GM20431 (cell line): Measurements from ENCODE around the gene EIF5AL1.
"Not testable (repeated sequence)": the region's sequence is repeated elsewhere in the genome, so short reads cannot be mapped to it uniquely, and the experiment has no call there.

Source experiments
- in situ Hi-C: fragments of 300-500 bp; cut with MseI, MboI; formaldehyde crosslinking; loops from one replicate; pipeline ENCODE4 v1.15.0; 2020; ENCODE audit warnings: low sequenced_read_pairs; ENCODE audit not compliant: unreplicated experiment

The EIF5AL1 gene

DNA sequence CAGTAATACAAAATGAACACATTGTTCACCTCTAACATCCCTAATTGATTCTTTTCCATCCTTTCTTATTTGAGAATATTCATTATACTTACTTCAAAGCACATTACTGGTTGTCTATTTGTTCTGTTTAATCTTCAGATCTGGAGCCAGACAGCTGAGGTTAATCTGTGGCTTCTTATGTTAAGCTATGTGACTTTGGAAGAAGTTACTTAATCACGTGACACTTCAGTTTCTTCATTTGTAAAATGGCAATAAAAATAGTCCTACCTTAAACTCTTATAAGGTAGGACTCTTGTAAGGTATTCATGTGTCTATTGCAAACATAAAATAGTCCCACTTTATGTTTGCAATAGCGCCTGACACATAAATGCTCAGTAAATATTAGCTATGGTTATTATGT, 34.8 kb downstream of the EIF5AL1 start:
- in situ Hi-C loops = loop anchor here (25.0 kb wide), 1 partner anchor 390 kb away; the partner anchor contains the start of gene SFTPD

DNA sequence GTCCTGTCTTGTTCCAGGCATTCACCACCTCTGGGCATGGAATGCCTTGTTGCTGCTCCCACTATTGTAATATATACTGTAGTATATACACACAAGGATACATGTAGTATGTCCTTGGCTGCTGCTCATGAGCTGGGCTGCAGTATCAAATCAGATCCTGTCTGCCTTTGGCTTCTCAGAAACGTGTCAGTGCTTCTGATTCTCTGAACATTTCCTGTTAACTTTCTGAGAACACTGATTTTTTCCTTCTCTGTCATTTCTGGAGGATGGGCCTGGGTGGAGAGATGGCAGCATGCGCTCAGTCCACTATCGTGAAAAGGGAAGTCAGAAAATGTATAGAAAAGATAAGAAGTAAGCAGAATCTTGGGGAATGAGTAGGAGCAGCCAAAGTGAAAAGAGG, 35.6 kb downstream of the EIF5AL1 start:
- in situ Hi-C loops = loop anchor here (25.0 kb wide), 1 partner anchor 389 kb away; the partner anchor contains the start of gene SFTPD

DNA sequence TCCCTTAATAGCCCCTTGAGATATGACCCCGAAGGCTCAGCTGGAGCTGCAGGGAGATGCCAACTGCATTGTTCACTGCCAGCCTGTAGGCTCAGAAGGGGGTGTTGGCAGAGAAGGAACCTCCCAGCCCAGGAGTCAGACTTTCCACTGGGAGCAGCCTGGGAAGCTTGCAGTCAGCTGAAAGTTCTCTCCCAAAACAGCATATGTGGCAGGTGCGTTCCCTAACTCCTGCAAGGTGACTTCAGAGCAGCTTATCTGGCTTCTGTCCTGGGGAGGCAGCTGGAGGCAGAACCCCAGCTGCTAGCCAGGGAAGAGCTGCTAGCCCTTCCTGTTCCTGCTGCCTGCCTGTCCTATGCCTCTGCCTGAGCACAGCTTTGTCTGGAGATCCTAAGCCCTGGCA, 39.8 kb downstream of the EIF5AL1 start:
- in situ Hi-C loops = no loop called here

DNA sequence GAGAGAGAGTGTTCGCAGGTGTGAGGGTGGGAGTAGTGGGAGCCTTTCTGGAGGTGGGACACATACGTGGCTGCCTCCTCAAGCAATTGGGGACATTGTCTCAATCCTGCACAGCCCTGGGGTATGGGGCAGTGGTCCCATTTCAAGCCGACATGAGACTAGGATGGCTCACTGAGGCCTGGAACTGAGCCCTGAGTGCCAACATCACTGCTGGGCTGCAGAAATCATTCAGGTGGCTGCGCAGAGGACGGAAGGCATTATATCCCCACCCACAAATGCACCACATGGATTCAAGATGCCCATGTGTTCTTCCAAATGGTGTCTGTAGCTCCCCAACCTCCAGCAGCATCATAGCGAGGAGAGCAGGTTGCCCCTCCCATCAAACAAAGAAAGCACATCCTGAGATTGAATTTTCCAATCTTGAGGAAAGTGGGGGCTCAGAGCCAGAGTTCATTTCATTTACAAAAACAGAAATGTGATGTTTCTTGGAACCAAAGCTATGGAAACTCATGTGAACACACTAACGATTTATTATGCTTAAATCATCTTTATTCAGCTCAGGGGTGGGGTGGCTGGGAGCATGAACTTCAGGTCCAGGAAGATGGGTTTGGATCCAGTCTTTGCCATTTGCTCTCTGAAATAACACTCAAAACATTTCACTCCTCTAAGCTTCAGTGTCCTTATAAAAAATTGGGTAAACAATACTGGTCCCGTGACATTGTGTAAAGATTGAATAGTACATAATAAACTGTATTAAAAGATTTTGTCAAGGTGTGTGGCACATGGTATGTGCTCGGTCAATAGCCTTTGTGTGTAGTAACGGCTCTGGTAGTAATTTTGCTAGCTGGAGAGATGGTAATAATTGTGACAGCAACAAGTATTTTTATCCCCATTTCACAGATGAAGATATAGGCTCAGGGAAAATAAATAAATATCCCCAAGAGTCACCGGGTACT, 43.3 kb downstream of the EIF5AL1 start:
- in situ Hi-C loops = no loop called here

DNA sequence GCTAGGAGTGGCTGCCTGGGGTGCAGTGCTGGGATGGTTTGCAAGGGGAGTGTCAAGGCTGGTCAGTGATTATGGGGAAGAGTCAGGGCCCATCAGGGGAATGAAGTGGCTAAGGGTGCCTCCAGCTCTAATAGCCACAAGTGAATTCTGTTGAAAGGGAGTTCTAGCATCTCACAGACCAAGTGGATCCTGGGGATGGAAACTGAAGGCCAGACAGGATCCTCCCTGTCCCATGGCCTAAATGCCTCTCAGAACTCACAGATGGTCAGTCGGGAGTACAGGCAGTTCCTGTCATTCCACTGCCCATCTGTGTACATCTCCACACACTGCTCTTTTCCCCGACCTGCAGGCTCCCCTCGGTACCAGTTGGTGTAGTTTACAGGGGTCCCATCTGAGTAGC, 44.6 kb downstream of the EIF5AL1 start:
- in situ Hi-C loops = not testable (repeated sequence)

DNA sequence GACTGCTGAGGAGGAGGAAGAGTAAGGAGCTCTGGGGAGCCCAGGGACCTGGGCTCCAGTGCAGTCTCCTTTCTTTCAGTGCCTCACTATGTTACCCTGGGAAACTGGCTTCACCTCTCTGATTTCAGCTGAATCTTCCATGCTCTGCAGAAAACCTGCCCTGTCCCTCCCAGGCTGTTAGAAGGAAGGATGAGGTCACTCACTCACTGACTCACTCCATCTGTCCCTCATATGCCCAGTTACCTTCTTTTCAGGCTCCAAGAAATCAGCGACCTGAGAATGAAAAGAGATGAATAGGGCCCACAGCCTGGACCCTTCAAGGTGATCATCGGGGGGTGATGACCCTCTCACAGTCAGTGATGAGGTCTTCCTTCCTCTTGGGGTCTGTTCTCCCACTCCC, 47.4 kb downstream of the EIF5AL1 start:
- in situ Hi-C loops = no loop called here

DNA sequence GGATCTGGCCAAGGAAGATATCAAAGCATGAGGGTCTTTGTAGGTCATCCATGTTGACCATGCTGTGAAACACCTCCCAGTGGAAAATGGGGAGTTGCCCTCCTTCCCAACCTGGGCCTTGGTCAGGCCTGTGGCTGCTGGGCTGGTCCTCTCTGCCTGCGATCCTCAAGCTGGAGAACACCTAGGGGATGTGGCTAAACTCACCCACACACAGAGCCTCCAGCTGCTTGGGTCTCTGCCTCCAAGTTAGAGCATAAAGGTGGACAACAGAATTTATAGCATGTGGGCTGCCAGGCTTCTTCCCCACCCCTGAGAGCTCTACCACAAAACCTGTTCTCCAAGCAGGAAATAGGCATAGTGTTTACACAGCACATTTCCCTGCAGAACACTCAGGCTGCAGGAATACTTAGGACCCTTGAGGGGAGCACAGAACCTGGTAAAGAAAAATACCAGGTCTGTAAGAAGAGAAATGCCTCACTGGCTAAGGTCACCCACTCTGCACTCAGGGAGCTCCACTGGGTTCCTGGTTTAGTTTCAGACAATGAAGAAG, 47.9 kb downstream of the EIF5AL1 start, which contains the start of gene SFTPA2:
Gene SFTPA2 (minus strand): TSS at position 248 of the 550 bp plus-strand sequence. CDS start 924 bp downstream, outside the sequence.
- in situ Hi-C loops = no loop called here

DNA sequence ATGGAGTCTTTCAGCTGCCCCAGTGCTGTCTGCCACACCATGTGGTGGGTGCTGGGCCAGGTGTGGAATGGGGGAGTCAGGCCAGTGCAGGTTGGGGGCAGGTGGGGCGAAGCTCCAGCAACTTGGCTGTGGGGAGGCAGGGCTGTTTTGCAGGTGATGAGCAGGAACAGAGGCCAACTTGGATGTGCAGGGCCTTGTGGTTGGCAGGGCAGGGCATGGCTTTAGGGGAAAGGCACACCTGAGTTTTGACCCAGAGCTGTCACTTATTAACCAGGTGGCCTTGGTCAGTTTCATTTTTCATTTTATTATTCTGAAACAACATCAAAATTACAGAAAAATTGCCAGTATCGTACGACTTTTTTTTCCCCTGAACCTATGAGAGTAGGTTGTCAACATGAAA, 48.9 kb downstream of the EIF5AL1 start:
- in situ Hi-C loops = no loop called here

DNA sequence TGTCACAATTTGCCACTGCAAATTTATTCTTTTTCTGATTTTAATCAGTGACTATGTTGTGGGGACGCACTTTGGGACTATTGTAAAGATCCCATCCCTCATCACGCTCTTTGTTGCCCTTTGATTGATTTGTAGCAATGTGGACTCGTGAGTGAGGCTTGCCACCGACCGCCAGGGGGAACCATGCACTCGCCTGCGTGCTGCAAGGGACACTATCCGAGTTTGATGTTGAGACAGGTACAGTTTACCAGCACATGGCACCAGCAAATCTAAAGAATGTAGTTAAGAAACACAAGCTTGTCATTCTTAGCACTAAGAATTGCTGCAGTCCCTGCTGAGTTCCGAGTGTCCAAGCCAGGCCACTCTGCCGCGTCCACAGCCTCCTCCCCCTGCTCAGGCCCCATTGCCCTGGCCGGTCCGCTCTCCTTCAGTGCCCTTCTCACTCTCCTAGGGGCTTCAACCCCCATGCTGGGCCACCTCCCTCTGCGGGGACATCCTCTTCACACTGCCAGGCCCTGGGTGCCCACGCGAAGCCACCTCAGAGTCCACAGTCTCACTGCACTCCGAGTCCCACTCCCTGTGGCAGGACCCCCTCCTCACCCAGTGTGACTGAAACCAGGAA, 49.9 kb downstream of the EIF5AL1 start:
- in situ Hi-C loops = no loop called here

DNA sequence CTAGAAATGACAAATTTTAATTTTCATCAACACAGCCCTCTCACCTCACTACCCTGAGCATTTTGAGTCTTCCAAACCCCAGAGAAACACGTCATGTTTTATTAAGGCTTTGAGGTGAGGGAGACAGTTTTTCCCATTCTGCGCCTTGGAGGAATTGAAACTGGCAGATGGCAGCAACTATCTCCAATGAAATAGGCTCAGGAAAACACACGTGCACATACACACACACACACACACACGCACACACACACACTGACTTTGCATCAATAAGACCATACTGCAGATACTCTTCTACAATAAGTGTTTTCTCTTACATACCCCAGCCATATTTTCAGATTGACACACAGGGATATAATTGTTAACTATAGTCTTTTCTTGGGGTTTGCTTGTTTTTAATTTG, 51.1 kb downstream of the EIF5AL1 start:
- in situ Hi-C loops = no loop called here
